K562 (cell line): Measurements from ENCODE around the gene TANK. TPM values are rescaled to one million over a fixed set of nuclear protein-coding genes. Genes with fewer than 3 reads are reported as not detected.

ENCODE experiments used
- ARID2 ChIP-seq: fragments of 450-650 bp; IDR thresholded peaks from 2 replicates; pipeline ENCODE4 v1.6.1; 2017; ENCODE audit warnings: antibody characterized with exemption, mild to moderate bottlenecking
- BRD4 ChIP-seq: fragments of 200-600 bp; sonication (generic); IDR thresholded peaks from 2 replicates; pipeline ENCODE4 v1.6.1; 2017; ENCODE audit warnings: inconsistent platforms
- EWSR1 ChIP-seq: fragments of 450-650 bp; IDR thresholded peaks from 2 replicates; pipeline ENCODE4 v1.6.1; 2018; ENCODE audit warnings: borderline replicate concordance, mild to moderate bottlenecking, low read depth, moderate library complexity; ENCODE audit not compliant: partially characterized antibody
- HDGF ChIP-seq: fragments of 450-650 bp; IDR thresholded peaks from 2 replicates; pipeline ENCODE4 v1.6.1; 2016
- HEY1 ChIP-seq: fragments of 250-450 bp; sonication (Bioruptor Pico); IDR thresholded peaks from 2 replicates; pipeline ENCODE4 v1.5.0; 2020; ENCODE audit warnings: mild to moderate bottlenecking, moderate library complexity, borderline replicate concordance
- KLF1 ChIP-seq: fragments of 450-650 bp; IDR thresholded peaks from 2 replicates; pipeline ENCODE4 v1.6.1; 2016; ENCODE audit warnings: missing genetic modification characterization, missing compliant biosample characterization
- MAFK ChIP-seq: IDR thresholded peaks from 2 replicates; pipeline ENCODE4 v1.6.1; 2011; ENCODE audit warnings: low read length, improper control_type of control experiment
- NCOA1 ChIP-seq: fragments of 450-650 bp; IDR thresholded peaks from 2 replicates; pipeline ENCODE4 v1.6.1; 2016; ENCODE audit warnings: low read depth
- NR1H2 ChIP-seq: sonication (generic); formaldehyde crosslinking; IDR thresholded peaks from 2 replicates; pipeline ENCODE4 v1.4.0; 2020; ENCODE audit warnings: mild to moderate bottlenecking, missing genetic modification reagents
- SRSF7 ChIP-seq: fragments of 200-400 bp; formaldehyde crosslinking; optimal IDR thresholded peaks from 2 replicates; pipeline ENCODE3; 2017; ENCODE audit warnings: mild to moderate bottlenecking, low read depth, low read length
- TCF3 ChIP-seq: sonication (generic); formaldehyde crosslinking; IDR thresholded peaks from 2 replicates; pipeline ENCODE4 v1.4.0; 2020; ENCODE audit warnings: mild to moderate bottlenecking, missing genetic modification reagents
- ZKSCAN8 ChIP-seq: fragments of 200-800 bp; sonication (Bioruptor generic); IDR thresholded peaks from 2 replicates; pipeline ENCODE4 v1.6.1; 2016; ENCODE audit warnings: missing genetic modification characterization, missing compliant biosample characterization
- ZNF175 ChIP-seq: fragments of 200-800 bp; sonication (Bioruptor generic); IDR thresholded peaks from 2 replicates; pipeline ENCODE4 v1.6.1; 2016; ENCODE audit warnings: low read depth, mild to moderate bottlenecking, missing genetic modification characterization, missing compliant biosample characterization
- ZNF212 ChIP-seq: fragments of 450-650 bp; formaldehyde crosslinking; IDR thresholded peaks from 2 replicates; pipeline ENCODE4 v1.4.0; 2020; ENCODE audit warnings: mild to moderate bottlenecking
- ZNF23 ChIP-seq: fragments of 250-450 bp; sonication (Bioruptor Pico); IDR thresholded peaks from 2 replicates; pipeline ENCODE4 v1.4.0; 2020; ENCODE audit warnings: mild to moderate bottlenecking
- ZNF384 ChIP-seq: IDR thresholded peaks from 2 replicates; pipeline ENCODE4 v1.6.1; 2012; ENCODE audit warnings: low read depth, low read length, improper control_type of control experiment
- ZNF445 ChIP-seq: fragments of 250-450 bp; sonication (Bioruptor Pico); IDR thresholded peaks from 2 replicates; pipeline ENCODE4 v1.4.0; 2020; ENCODE audit warnings: low read depth, mild to moderate bottlenecking, moderate library complexity
- polyA plus RNA-seq, 8 experiments: library from polyadenylated mRNA; depleted of rRNA in 4 of 8; stranded (reverse) in 5 of 8; unstranded in 3 of 8; fragments of >200 nt; fragmentation: Nextera tagmentation in 2 of 8; fragmentation: Illumina TruSeq in 1 of 8; extraction: Ambion mirVana in 2 of 8; extraction: Trizol in 1 of 8; gene quantifications; 2 replicates each; pipeline versions ENCODE4 v1.2.1 to v1.2.3, GENCODE V29; 2011 to 2014; ENCODE audit warnings: inconsistent platforms in 1 of 8, missing spikeins in 1 of 8
- total RNA-seq, 7 experiments: library from RNA; depleted of rRNA in 6 of 7; stranded (reverse); fragments of >200 nt in 6 of 7; fragmentation: Illumina TruSeq in 2 of 7; extraction: Trizol in 2 of 7; gene quantifications; 2 replicates each; pipeline versions ENCODE4 v1.2.1 to v1.2.3, GENCODE V29; 2011 to 2021; ENCODE audit warnings: low replicate concordance in 1 of 7
- TF ChIP-seq, protein P1 (sequence below): fragments of 450-650 bp; formaldehyde crosslinking; IDR thresholded peaks from 2 replicates; pipeline ENCODE4 v1.4.0; 2022; ENCODE audit warnings: missing genetic modification characterization
- TF ChIP-seq, protein P2 (sequence below): fragments of 450-650 bp; IDR thresholded peaks from 2 replicates; pipeline ENCODE4 v1.6.1; 2017; ENCODE audit warnings: antibody characterized with exemption, mild to moderate bottlenecking
- TF ChIP-seq, protein P3 (sequence below): fragments of 450-650 bp; IDR thresholded peaks from 2 replicates; pipeline ENCODE4 v1.6.1; 2016; ENCODE audit warnings: low read depth, mild to moderate bottlenecking, moderate library complexity
- TF ChIP-seq, protein P4 (sequence below): sonication (generic); formaldehyde crosslinking; IDR thresholded peaks from 2 replicates; pipeline ENCODE4 v1.8.0; 2022; ENCODE audit warnings: mild to moderate bottlenecking, missing genetic modification reagents, borderline replicate concordance

Gene TANK
- total and polyA plus RNA-seq, 9 of the 15 experiments (the other 6 are each of a cell fraction or from before 2014, with no cell fraction given), result 43.0 to 91.5 (median 54.4) TPM

DNA sequence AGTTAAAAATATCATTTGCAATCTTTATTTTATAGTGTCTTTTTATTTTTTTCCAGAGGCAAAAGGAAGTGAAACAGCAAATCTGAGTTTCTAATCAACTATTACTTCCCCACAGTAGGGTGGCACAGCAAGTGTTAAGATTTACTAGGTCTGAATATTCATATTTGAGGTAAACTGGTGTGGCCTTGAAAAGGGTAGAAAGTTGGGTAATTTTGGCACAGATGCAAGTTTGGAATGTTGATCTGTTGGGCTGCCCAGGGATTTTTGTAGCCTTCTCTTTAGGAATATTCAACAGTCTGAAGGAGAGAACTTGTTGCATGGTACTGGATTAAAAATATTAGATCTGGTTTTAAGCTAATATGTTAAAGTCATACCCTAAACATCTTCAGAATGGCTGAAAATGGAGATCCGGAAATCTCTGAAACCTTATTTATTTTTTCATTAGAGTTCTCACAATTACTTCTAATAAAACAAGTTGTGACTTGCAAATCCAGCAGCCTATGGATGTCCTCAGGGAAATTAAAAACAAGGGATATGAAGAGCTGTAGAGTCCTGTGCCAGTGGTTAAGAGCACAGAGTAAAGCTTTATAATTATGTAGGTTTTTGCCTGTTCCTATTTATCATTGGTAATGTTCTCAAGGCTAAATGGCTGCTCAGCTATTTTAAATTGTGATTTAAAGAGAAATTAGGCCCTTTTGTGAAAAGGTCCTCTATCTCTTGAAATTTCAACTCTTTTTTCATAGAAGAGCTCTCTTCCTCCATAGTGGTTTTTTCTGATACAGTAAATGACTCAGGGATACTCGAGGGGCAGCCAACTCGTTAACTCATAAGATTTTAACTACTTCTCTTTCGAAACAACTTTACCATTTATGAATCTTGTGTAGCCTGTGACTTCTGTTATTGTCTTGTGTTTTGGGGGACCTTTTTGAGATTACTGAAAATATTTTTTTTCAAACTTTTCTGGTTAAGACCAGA lies 11.0 kb downstream of the TANK start (continued):
- TF ChIP-seq, protein P1, sequence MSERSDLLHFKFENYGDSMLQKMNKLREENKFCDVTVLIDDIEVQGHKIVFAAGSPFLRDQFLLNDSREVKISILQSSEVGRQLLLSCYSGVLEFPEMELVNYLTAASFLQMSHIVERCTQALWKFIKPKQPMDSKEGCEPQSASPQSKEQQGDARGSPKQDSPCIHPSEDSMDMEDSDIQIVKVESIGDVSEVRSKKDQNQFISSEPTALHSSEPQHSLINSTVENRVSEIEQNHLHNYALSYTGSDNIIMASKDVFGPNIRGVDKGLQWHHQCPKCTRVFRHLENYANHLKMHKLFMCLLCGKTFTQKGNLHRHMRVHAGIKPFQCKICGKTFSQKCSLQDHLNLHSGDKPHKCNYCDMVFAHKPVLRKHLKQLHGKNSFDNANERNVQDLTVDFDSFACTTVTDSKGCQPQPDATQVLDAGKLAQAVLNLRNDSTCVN, result no peak
- TF ChIP-seq TCF3 (CRISPR knock-in tag), result no peak
- TF ChIP-seq ZNF384, result 0 out of 2 replicates have a peak, but pooled peaks have one; percentile 20
- TF ChIP-seq BRD4, result no peak
- TF ChIP-seq ZNF445 (CRISPR knock-in tag), result 0 out of 2 replicates have a peak, but pooled peaks have one; percentile 39
- peak; percentile 59 for TF ChIP-seq MAFK
- TF ChIP-seq ZNF175 (CRISPR knock-in tag), result no peak
- no peak for TF ChIP-seq ARID2
- TF ChIP-seq, protein P2, sequence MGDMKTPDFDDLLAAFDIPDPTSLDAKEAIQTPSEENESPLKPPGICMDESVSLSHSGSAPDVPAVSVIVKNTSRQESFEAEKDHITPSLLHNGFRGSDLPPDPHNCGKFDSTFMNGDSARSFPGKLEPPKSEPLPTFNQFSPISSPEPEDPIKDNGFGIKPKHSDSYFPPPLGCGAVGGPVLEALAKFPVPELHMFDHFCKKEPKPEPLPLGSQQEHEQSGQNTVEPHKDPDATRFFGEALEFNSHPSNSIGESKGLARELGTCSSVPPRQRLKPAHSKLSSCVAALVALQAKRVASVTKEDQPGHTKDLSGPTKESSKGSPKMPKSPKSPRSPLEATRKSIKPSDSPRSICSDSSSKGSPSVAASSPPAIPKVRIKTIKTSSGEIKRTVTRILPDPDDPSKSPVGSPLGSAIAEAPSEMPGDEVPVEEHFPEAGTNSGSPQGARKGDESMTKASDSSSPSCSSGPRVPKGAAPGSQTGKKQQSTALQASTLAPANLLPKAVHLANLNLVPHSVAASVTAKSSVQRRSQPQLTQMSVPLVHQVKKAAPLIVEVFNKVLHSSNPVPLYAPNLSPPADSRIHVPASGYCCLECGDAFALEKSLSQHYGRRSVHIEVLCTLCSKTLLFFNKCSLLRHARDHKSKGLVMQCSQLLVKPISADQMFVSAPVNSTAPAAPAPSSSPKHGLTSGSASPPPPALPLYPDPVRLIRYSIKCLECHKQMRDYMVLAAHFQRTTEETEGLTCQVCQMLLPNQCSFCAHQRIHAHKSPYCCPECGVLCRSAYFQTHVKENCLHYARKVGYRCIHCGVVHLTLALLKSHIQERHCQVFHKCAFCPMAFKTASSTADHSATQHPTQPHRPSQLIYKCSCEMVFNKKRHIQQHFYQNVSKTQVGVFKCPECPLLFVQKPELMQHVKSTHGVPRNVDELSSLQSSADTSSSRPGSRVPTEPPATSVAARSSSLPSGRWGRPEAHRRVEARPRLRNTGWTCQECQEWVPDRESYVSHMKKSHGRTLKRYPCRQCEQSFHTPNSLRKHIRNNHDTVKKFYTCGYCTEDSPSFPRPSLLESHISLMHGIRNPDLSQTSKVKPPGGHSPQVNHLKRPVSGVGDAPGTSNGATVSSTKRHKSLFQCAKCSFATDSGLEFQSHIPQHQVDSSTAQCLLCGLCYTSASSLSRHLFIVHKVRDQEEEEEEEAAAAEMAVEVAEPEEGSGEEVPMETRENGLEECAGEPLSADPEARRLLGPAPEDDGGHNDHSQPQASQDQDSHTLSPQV, result peak; percentile 65; the same call in 1 of the 2 replicates
- no peak for TF ChIP-seq ZNF23
- TF ChIP-seq, protein P3, sequence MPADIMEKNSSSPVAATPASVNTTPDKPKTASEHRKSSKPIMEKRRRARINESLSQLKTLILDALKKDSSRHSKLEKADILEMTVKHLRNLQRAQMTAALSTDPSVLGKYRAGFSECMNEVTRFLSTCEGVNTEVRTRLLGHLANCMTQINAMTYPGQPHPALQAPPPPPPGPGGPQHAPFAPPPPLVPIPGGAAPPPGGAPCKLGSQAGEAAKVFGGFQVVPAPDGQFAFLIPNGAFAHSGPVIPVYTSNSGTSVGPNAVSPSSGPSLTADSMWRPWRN, result no peak
- no peak for TF ChIP-seq HEY1 (CRISPR knock-in tag)
- no peak for TF ChIP-seq HDGF
- TF ChIP-seq ZKSCAN8, result no peak
- TF ChIP-seq ZNF212, result no peak
- TF ChIP-seq KLF1 (tag), result no peak
- no peak for TF ChIP-seq NCOA1
- no peak for TF ChIP-seq EWSR1
- TF ChIP-seq, protein P4, sequence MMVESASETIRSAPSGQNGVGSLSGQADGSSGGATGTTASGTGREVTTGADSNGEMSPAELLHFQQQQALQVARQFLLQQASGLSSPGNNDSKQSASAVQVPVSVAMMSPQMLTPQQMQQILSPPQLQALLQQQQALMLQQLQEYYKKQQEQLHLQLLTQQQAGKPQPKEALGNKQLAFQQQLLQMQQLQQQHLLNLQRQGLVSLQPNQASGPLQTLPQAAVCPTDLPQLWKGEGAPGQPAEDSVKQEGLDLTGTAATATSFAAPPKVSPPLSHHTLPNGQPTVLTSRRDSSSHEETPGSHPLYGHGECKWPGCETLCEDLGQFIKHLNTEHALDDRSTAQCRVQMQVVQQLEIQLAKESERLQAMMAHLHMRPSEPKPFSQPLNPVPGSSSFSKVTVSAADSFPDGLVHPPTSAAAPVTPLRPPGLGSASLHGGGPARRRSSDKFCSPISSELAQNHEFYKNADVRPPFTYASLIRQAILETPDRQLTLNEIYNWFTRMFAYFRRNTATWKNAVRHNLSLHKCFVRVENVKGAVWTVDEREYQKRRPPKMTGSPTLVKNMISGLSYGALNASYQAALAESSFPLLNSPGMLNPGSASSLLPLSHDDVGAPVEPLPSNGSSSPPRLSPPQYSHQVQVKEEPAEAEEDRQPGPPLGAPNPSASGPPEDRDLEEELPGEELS (CRISPR knock-in tag), result no peak
- no peak for TF ChIP-seq NR1H2 (CRISPR knock-in tag)
- no peak for TF ChIP-seq SRSF7
